ENCODE data around the gene UGCG. TPM values are rescaled to one million over a fixed set of nuclear protein-coding genes. Genes with fewer than 3 reads are reported as not detected.

The UGCG gene
- total and polyA plus RNA-seq, 2 of the 8 experiments (the other 6 are each of a cell fraction or from before 2014, with no cell fraction given): 14.9 to 34.0 TPM

GRCh38 chr9:111948951-111949350 is 52.3 kb downstream of the UGCG start:
- H2AFZ ChIP-seq (ENCODE audit: low read length): no peak overlapping the region
- H3K56ac ChIP-seq (replicated peaks; ENCODE audit: insufficient read length, low read depth, low read length): no peak overlapping the region
- no peak overlapping the region for H2BK5ac ChIP-seq (ENCODE audit: low read depth, low read length)
- WGBS, 2 experiments (ENCODE audit: extremely low coverage in 1 of 2, insufficient coverage in 1 of 2, insufficient read length in 1 of 2, insufficient replicate concordance in 2 of 2, low coverage in 1 of 2, low lambda C conversion rate in 2 of 2, missing lambda C conversion rate in 1 of 2): 93% methylated on average over 2 of the region's 2 CpGs; no CpG with 5 or more reads in 1 of the 2 experiments
- no peaks in the 10 kb centered on the region for H3K4me1 ChIP-seq (replicated peaks in 1 of 4; ENCODE audit: control insufficient read depth in 3 of 4, insufficient read depth in 4 of 4, low read length in 3 of 4)
- no peak overlapping the region for H3K4ac ChIP-seq (replicated peaks; ENCODE audit: insufficient read length, low read depth, low read length)
- H3K9me3 ChIP-seq (ENCODE audit: insufficient read depth in 2 of 2, low read depth in 1 of 2, low read length in 1 of 2): no peaks in the 10 kb centered on the region
- H3K23ac ChIP-seq (ENCODE audit: insufficient read length): no peak overlapping the region
- no peaks in the 10 kb centered on the region for H4K20me1 ChIP-seq (replicated peaks in 1 of 2; ENCODE audit: control insufficient read depth in 1 of 2, insufficient read depth in 2 of 2, low read length in 2 of 2)
- H2BK20ac ChIP-seq (ENCODE audit: low read length): no peak overlapping the region
- no peak overlapping the region for H2BK120ac ChIP-seq (replicated peaks; ENCODE audit: low read depth, low read length)
- ChIA-PET CTCF (ENCODE audit: partially characterized antibody) (interaction anchor here (0.6 to 1.3 kb wide), 3 partner anchors 14 to 201 kb away, joined by 3 read pairs; no protein-coding TSS in a partner anchor), POLR2A (ENCODE audit: partially characterized antibody) (no interaction called here)
- H3K79me2 ChIP-seq (ENCODE audit: control insufficient read depth in 1 of 2, insufficient read depth in 2 of 2, low read length in 2 of 2): no peaks in the 10 kb centered on the region
- no peak overlapping the region for H4K5ac ChIP-seq (ENCODE audit: insufficient read length, low read depth, low read length)
- H3K18ac ChIP-seq (ENCODE audit: extremely low read depth, low read length): no peak overlapping the region
- no peak overlapping the region for H4K91ac ChIP-seq (replicated peaks; ENCODE audit: insufficient read length, low read length)
- no peak overlapping the region for H3K14ac ChIP-seq (ENCODE audit: insufficient read length)
- H3K27ac ChIP-seq (ENCODE audit: low read depth, low read length): no peak overlapping the region
- FAIRE-seq (no peak), DNase-seq (ENCODE audit: low read depth in 1 of 2, low spot score in 2 of 2) (no peak)
- H3K79me1 ChIP-seq (ENCODE audit: low read depth, low read length): no peaks in the 10 kb centered on the region
- no peak overlapping the region for H3K4me3 ChIP-seq (ENCODE audit: extremely low read depth in 1 of 4, insufficient read depth in 2 of 4, low read depth in 3 of 4, low read length in 4 of 4)
- no peak overlapping the region for H2BK15ac ChIP-seq (ENCODE audit: low read length)
- no peak overlapping the region for H4K8ac ChIP-seq (ENCODE audit: extremely low read depth, insufficient read depth, low read length)
- no peak overlapping the region for H2AK5ac ChIP-seq (ENCODE audit: low read depth, low read length)
- no peaks in the 10 kb centered on the region for H3K27me3 ChIP-seq (replicated peaks in 1 of 4; ENCODE audit: control insufficient read depth in 3 of 4, extremely low read depth in 1 of 4, insufficient read depth in 3 of 4, low read length in 3 of 4)
- H2BK12ac ChIP-seq (ENCODE audit: low read depth, low read length): no peak overlapping the region
- H3K23me2 ChIP-seq (ENCODE audit: low read depth, low read length): no peaks in the 10 kb centered on the region
- no peak overlapping the region for H3K9ac ChIP-seq (replicated peaks in 1 of 4; ENCODE audit: extremely low read depth in 1 of 4, low read depth in 3 of 4, low read length in 3 of 4)
- no peaks in the 10 kb centered on the region for H3K36me3 ChIP-seq (ENCODE audit: control insufficient read depth in 2 of 4, insufficient read depth in 4 of 4, low read length in 3 of 4)
- TF ChIP-seq ASH2L (IDR thresholded peaks at IDR 0.05; ENCODE audit: low read length) (no peak), GABPA (IDR thresholded peaks at IDR 0.05; ENCODE audit: borderline replicate concordance, insufficient read depth, low read length) (no peak), EZH2 (IDR thresholded peaks at IDR 0.05; ENCODE audit: low read depth, low read length, severe bottlenecking) (no peak), SIRT6 (IDR thresholded peaks at IDR 0.05; ENCODE audit: low read length) (no peak), YY1 (IDR thresholded peaks at IDR 0.05; ENCODE audit: low read depth, low read length) (no peak), POLR2AphosphoS5 (IDR thresholded peaks at IDR 0.05; ENCODE audit: low read depth, low read length) (no peak)
- no peak overlapping the region for H3K4me2 ChIP-seq (ENCODE audit: insufficient read depth in 1 of 2, low read depth in 2 of 2, low read length in 2 of 2)

Measured in H1 (cell line).